Upper lobe of left lung (tissue), 4 donors: Measurements from ENCODE around the gene CCDC106.

Experiments used
- CTCF ChIP-seq, 6 experiments: fragments of 450-650 bp in 4 of 6; fragments of 200-600 bp in 2 of 6; sonication (generic) in 2 of 6; IDR thresholded peaks; one replicate each; pipeline ENCODE4 v1.5.1; 2016 to 2019; ENCODE audit warnings: antibody characterized with exemption in 6 of 6
- POLR2A ChIP-seq, 4 donors: fragments of 450-650 bp; IDR thresholded peaks; one replicate each; pipeline ENCODE4 v1.5.1; 2016 to 2017; ENCODE audit warnings: antibody characterized with exemption in 4 of 4, mild to moderate bottlenecking in 2 of 4

DNA sequence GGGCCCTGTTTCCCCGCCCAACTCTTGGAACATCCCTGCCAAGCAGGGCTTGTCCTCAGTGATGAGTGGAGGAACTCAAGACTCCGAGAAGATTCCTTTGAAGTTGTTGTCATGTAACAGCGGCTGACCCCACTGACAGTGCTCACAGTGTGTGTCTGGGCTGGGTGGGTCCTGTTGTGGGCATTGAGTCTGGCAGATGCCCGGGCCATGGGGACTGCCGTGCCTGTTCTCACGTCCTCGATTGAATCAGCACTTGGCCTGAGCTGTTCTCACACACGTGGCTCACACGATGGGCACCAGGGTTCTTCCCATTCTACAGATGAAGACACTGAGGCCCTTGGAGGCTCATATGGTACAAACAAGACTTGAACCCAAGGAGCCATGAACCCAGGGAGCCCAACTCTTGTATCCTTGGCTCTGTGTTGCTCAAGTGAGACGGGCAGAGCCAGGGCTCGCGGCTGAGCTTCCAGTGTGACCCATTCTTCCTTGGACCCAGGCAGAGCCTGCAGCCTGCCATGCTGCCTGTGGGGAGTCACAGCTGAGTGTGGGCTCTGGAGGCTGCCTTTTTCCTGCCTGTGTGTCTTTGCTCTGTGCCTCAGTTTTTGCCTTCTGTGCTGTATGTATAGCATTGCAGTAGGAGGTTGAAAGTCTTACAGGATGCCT lies 18.5 kb downstream of the CCDC106 start:
- TF ChIP-seq POLR2A (IDR thresholded peaks at IDR 0.05) (no peak), CTCF (IDR thresholded peaks at IDR 0.05) (no peak)
